Transverse colon (tissue), 4 donors: ENCODE results near the gene CKS1B. TPM values are rescaled to one million over a fixed set of nuclear protein-coding genes. Genes with fewer than 3 reads are reported as not detected.

ENCODE experiments used
- DNase-seq: peaks from one replicate; pipeline ENCODE4 v3.0.0-alpha.2; 2019
- H3K27ac ChIP-seq, 4 donors: fragments of 200-600 bp; sonication (generic); 2 replicates each; pipeline ENCODE4 v1.5.1; 2016 to 2018; ENCODE audit warnings: inconsistent platforms in 4 of 4
- H3K27me3 ChIP-seq: fragments of 200-600 bp; sonication (generic); 2 replicates; pipeline ENCODE4 v1.5.1; 2017; ENCODE audit warnings: inconsistent platforms
- H3K36me3 ChIP-seq, 4 donors: fragments of 200-600 bp; sonication (generic); 2 replicates each; pipeline ENCODE4 v1.5.1; 2017 to 2019; ENCODE audit warnings: inconsistent platforms in 4 of 4
- H3K4me1 ChIP-seq, 4 donors: fragments of 200-600 bp; sonication (generic); 2 replicates each; pipeline ENCODE4 v1.5.1; 2017 to 2020; ENCODE audit warnings: inconsistent platforms in 4 of 4
- H3K4me3 ChIP-seq, 4 donors: fragments of 200-600 bp; sonication (generic); 1 replicate in 1 of 4; 2 replicates in 3 of 4; pipeline versions ENCODE4 v1.5.1 to v1.6.1; 2017 to 2019; ENCODE audit warnings: inconsistent platforms in 4 of 4
- H3K9me3 ChIP-seq, 2 donors: fragments of 200-600 bp; sonication (generic); 2 replicates each; pipeline ENCODE4 v1.5.1; 2017 to 2019; ENCODE audit warnings: inconsistent platforms in 2 of 2
- CTCF ChIP-seq, 5 experiments: fragments of 200-600 bp in 3 of 5; fragments of 450-650 bp in 2 of 5; sonication (generic) in 3 of 5; IDR thresholded peaks; 1 replicate in 2 of 5; 2 replicates in 3 of 5; pipeline ENCODE4 v1.5.1; 2016 to 2017; ENCODE audit warnings: antibody characterized with exemption in 5 of 5, inconsistent platforms in 3 of 5, mild to moderate bottlenecking in 2 of 5, moderate library complexity in 1 of 5
- EP300 ChIP-seq: sonication (generic); formaldehyde crosslinking; IDR thresholded peaks from one replicate; pipeline ENCODE4 v1.6.1; 2017; ENCODE audit warnings: antibody characterized with exemption, low read depth
- POLR2A ChIP-seq: fragments of 450-650 bp; IDR thresholded peaks from one replicate; pipeline ENCODE4 v1.6.1; 2016; ENCODE audit warnings: antibody characterized with exemption, mild to moderate bottlenecking, moderate library complexity
- POLR2AphosphoS5 ChIP-seq, 3 donors: sonication (generic); formaldehyde crosslinking; IDR thresholded peaks; one replicate each; pipeline ENCODE4 v1.6.1; 2016; ENCODE audit warnings: antibody characterized with exemption in 3 of 3
- WGBS, 2 donors: methylation state at CpG; one replicate each; pipeline ENCODE4 v1.1.5; 2018; ENCODE audit warnings: low coverage in 1 of 2; 5-methylcytosine and 5-hydroxymethylcytosine counted together
- in situ Hi-C, 4 donors: fragments of 200-750 bp; cut with MboI; loops; one replicate each; pipeline versions ENCODE4 v1.15.0 to v1.15.1; 2017; ENCODE audit warnings: low sequenced_read_pairs in 3 of 4, low pct_ligation_motif_present in 1 of 4, low pct_unique_long_range_greater_than_20kb in 1 of 4
- intact Hi-C: fragments of 100-400 bp; cut with DNase I; formaldehyde crosslinking; loops from one replicate; pipeline ENCODE4 v1.15.1; 2023; ENCODE audit warnings: low total_unique reads
- total RNA-seq, 4 donors: library from RNA; depleted of rRNA; stranded (reverse); fragments of >200 nt; gene quantifications; one replicate each; pipeline ENCODE4 v1.1.0, GENCODE V29; 2016

CKS1B gene
- total RNA-seq, 4 donors from 2014 or later: 28.9 to 41.4 (median 35.2) TPM; not detected in 1

- intact Hi-C loops (no loop called here), in situ Hi-C loops (loop anchor here in 3 of 4 donors (25.0 kb wide), 1 partner anchor 99 kb away; the partner anchor contains the start of genes ADAM15 (in 3 of the 3) and EFNA4 (in 3 of the 3))
- Histone ChIP-seq H3K27ac (peak overlapping the region; percentile 95 to 99 (median 96)), H3K27me3 (no peaks in the 10 kb centered on the region), H3K4me1 (peaks cover 0 to 30% (median 22%) of the 10 kb centered on the region in 4 donors), H3K9me3 (no peaks in the 10 kb centered on the region), H3K36me3 (peaks cover 0 to 32% (median 14%) of the 10 kb centered on the region in 4 donors), H3K4me3 (peak overlapping the region in 1 of 4 donors; percentile 92)
- TF ChIP-seq POLR2AphosphoS5 (IDR thresholded peaks at IDR 0.05) (no peak), POLR2A (no peak), CTCF (IDR thresholded peaks at IDR 0.05) (no peak), EP300 (no peak)
- no peak for DNase-seq
- 67% methylated on average over 6 of the region's 6 CpGs; no CpG with 5 or more reads in 1 of the 2 donors for WGBS, 2 donors
Observed at GRCh38 chr1:154962795-154963330, 11.6 kb upstream of the CKS1B start.

- H3K27me3 ChIP-seq: no peaks in the 10 kb centered on the region
- WGBS, 2 donors: 63 to 79% methylated on average over 2 to 8 of the region's 8 CpGs
- no peak for DNase-seq
- H3K4me1 ChIP-seq: peaks cover 0 to 32% (median 22%) of the 10 kb centered on the region in 4 donors
- TF ChIP-seq CTCF (IDR thresholded peaks at IDR 0.05): no peak
- no peak for TF ChIP-seq POLR2A
- TF ChIP-seq POLR2AphosphoS5 (IDR thresholded peaks at IDR 0.05): no peak
- TF ChIP-seq EP300: no peak
- H3K27ac ChIP-seq: no peak overlapping the region
- no peaks in the 10 kb centered on the region for H3K9me3 ChIP-seq
- intact Hi-C loops: no loop called here
- H3K4me3 ChIP-seq: no peak overlapping the region
- in situ Hi-C loops: loop anchor here in 3 of 4 donors (25.0 kb wide), 1 partner anchor 99 kb away; the partner anchor contains the start of genes ADAM15 (in 3 of the 3) and EFNA4 (in 3 of the 3)
- peaks cover 0 to 32% (median 15%) of the 10 kb centered on the region in 4 donors for H3K36me3 ChIP-seq
Observed at GRCh38 chr1:154963643-154964042, 10.8 kb upstream of the CKS1B start.

- DNase-seq: no peak
- Histone ChIP-seq H3K27ac (no peak overlapping the region), H3K36me3 (peaks cover 0 to 32% (median 12%) of the 10 kb centered on the region in 4 donors), H3K9me3 (no peaks in the 10 kb centered on the region), H3K27me3 (no peaks in the 10 kb centered on the region), H3K4me3 (no peak overlapping the region), H3K4me1 (peaks cover 1 to 40% (median 26%) of the 10 kb centered on the region in 4 donors)
- in situ Hi-C loops: loop anchor here in 3 of 4 donors (25.0 kb wide), 1 partner anchor 98 kb away; the partner anchor contains the start of genes ADAM15 (in 3 of the 3) and EFNA4 (in 3 of the 3)
- TF ChIP-seq CTCF (IDR thresholded peaks at IDR 0.05) (no peak), EP300 (no peak), POLR2AphosphoS5 (IDR thresholded peaks at IDR 0.05) (no peak), POLR2A (no peak)
- intact Hi-C loops: no loop called here
- 88 to 92% methylated on average over 4 to 6 of the region's 6 CpGs for WGBS, 2 donors
Observed at GRCh38 chr1:154964359-154964758, 10.1 kb upstream of the CKS1B start.

- H3K36me3 ChIP-seq: peaks cover 0 to 32% (median 12%) of the 10 kb centered on the region in 4 donors
- DNase-seq: no peak
- intact Hi-C loops (loop anchor here (5.0 kb wide), 1 partner anchor 36 kb away; the partner anchor contains the start of gene ZBTB7B), in situ Hi-C loops (loop anchor here in 3 of 4 donors (25.0 kb wide), 1 partner anchor 96 kb away; the partner anchor contains the start of genes ADAM15 (in 3 of the 3) and EFNA4 (in 3 of the 3))
- WGBS, 2 donors: 88% methylated on average over 7 of the region's 7 CpGs; no CpG with 5 or more reads in 1 of the 2 donors
- peaks cover 14 to 43% (median 33%) of the 10 kb centered on the region in 4 donors for H3K4me1 ChIP-seq
- no peak overlapping the region for H3K27ac ChIP-seq
- H3K4me3 ChIP-seq: no peak overlapping the region
- no peak for TF ChIP-seq EP300
- H3K9me3 ChIP-seq: no peaks in the 10 kb centered on the region
- no peaks in the 10 kb centered on the region for H3K27me3 ChIP-seq
Observed at GRCh38 chr1:154966111-154966510, 8.4 kb upstream of the CKS1B start.
